ENCODE data around the gene PLOD2. TPM values are rescaled to one million over a fixed set of nuclear protein-coding genes. Genes with fewer than 3 reads are reported as not detected.

The PLOD2 gene
- not detected for total RNA-seq

DNA sequence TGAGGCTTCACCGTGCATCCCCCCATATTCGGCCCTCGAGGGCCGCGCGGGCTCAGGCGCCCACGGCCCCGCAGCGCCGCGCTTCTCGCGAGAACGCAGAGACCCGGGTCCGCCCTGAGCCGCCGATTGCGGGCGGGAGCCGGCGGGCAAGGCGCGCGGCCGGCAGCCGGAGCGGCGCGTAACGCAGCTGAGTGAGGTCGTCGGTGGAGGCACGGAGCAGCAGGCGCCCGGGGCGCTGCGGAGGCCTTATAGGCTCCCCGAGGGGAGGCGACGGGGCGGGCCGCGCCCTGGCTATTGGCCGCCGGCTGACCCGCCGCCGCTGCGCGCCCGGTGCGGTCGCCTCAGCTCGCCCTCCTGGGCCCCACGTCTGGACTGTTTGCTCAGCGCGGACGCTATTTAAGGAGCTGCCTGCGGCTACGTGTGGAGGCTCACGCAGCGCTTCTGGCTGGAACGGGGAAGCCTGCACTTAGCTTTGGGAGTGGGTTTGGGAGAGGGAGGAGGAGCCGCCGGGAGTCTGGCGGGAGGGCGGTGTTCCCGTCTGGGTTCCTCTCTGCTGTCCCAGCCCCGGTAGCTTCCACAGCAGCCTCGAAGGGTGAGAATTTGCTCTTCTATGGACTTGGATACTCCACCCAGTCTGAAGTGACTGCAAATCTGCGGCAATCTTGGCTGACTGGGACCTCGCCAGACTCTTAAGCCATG is at the start of gene PLOD2:
Gene PLOD2 (minus strand): TSS at position 221 of the 699 bp plus-strand sequence. CDS start 195 bp downstream, at position 26.
- no peak for DNase-seq

- no peak for DNase-seq
Observed at GRCh38 chr3:146209371-146209770, 48.4 kb upstream of the PLOD2 start.

- DNase-seq = no peak
Observed at GRCh38 chr3:146203776-146204175, 42.8 kb upstream of the PLOD2 start.

- no peak for DNase-seq
Observed at GRCh38 chr3:146200461-146201220, 39.7 kb upstream of the PLOD2 start.

DNA sequence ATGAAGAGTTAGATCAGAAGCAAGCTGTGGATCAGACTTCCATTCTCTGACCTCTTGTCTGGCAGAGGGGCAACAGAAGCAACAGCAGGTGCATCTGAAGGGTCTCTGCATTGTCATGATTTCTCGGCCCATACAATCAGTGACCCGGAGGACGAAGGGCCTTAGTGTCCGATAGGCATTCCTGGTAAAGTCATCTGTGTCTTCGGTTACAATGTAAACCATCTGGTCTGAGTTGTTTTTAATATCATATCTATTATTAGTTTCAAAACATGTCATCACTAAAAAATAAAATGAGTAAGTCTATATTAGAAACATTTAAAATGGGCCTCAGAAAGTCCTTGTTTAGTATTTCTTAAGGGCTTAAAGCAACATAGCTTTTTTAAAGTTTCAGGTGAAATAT is 38.8 kb upstream of the PLOD2 start:
- no peak for DNase-seq

DNA sequence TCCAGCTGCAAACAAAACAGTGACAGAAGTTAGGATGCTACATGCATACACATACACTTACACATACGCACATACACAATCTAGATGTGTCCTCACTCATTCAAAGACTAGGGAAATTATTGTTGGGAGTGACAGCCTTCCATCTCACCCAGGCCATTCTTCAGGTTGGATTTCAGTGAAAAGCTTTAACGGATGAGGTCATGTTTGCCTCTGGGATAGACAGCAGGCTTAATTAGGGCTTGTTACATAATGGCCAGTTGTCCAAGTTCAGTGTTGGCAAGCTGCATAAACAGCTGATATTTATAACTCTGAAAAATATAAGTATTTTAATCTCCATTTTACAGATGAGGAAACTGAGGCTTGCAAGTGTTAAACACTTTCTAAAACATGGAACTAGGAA is 35.8 kb upstream of the PLOD2 start:
- DNase-seq = no peak

- no peak for DNase-seq
Observed at GRCh38 chr3:146195605-146196004, 34.6 kb upstream of the PLOD2 start.

- DNase-seq = no peak
Observed at GRCh38 chr3:146195030-146195429, 34.0 kb upstream of the PLOD2 start.

- no peak for DNase-seq
Observed at GRCh38 chr3:146191051-146191450, 30.1 kb upstream of the PLOD2 start.

DNA sequence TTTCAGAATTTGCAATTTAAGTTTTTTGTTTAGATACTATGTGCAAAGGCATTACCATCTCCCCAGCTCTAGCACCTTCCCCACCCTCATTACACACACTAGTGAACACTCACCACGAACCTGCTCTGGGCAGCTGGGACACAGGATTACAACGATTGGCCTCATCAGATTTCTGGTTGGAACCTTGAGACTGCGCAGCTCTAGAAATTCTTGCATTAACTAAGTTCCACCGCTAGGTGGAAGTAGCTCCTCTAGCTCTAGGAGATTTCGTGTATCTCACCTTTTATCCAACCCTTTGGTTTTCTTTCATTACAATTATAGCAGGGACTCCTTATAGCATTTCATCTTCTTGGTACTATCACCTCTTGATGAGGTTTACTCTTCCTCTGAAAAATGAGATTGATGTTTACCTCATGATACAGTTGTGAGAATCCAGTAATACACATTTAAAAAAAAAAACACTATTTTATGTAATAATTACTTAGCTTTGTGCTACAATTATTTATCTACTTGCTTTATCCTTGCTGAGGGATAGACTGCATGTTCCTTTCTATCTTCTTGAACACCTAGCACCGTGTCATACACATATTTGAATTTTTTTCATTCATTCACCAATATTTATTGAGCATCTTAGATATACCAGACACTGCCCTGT is 28.7 kb upstream of the PLOD2 start:
- DNase-seq = no peak

GRCh38 chr3:146187334-146187950 is 26.5 kb upstream of the PLOD2 start:
- DNase-seq = no peak

DNA sequence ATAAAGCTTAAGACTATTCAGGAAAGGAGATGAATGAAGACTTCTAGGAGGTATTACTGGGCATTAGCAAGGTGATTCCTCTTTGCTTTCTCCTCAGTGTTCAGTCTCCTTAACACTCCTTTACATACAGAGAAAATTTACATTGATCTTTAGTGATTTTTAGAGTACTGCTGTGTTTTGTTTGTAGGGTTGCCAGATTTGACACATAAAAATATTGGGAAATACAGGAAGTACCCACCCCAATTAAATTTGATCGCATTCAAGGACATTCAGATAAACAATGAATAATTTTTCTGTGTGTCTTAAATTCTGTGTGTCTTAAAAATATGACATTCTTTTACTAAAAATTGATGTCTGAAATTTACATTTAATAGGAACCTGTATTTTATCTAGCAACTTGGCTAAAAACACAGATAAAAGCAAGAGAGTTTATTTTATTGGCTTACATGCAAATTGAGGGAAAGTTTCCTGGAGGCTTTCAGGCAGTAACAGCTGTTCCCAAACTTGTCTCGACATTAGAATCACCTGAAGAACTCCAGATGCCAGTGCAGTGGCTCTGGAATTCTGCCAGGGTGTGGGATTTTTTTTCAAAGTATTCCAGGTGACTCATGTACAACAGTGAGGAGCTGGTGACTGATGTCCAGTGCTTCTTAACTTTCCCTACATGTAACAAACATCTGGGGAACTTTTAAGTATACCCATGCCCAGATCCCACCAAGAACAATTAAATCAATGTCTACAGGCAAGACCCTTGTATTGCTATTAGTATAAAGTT is 23.4 kb upstream of the PLOD2 start:
- DNase-seq = no peak

GRCh38 chr3:146181216-146181615 is 20.2 kb upstream of the PLOD2 start:
- no peak for DNase-seq

GRCh38 chr3:146180376-146180775 is 19.4 kb upstream of the PLOD2 start:
- no peak for DNase-seq

GRCh38 chr3:146178006-146178689 is 17.2 kb upstream of the PLOD2 start:
- DNase-seq = no peak

GRCh38 chr3:146177519-146177918 is 16.5 kb upstream of the PLOD2 start:
- DNase-seq = no peak

DNA sequence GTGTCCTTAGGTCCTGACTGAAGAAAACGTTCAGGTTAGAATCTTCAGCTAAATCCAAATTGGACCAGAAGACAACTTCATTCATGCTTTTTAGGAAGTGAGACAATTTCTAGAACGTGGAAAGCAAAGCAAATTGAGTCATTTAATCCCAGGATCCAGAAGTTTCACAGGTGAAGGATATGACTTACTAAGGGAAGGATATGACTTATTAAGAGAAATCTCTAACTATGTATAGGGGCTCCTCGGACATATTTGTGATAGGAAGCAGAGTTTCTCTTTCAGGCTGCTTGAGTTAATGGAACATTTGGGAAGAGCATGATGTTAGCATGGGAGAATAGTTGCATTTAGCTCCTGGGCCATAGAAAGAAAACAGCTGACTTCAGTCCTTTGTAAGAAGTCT is 16.1 kb upstream of the PLOD2 start:
- DNase-seq = no peak

DNA sequence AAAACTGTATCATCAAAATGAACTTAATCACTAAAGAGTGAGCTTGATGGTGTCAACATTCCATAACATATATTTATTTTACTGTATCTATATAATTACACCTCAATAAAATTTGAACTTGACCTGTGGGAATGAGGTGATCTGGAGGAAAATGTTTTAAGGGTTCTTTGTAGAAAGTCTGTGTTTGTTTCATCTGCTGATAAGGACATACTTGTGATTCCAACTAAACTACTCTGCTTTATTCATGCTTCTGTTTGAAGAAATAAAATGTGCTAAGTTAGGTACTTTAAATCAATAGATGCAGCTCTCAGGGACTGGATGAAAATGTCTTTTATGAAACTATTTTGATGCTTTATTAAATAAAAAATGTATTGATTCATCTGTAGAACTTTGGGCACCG is 11.6 kb upstream of the PLOD2 start:
- DNase-seq = no peak

DNA sequence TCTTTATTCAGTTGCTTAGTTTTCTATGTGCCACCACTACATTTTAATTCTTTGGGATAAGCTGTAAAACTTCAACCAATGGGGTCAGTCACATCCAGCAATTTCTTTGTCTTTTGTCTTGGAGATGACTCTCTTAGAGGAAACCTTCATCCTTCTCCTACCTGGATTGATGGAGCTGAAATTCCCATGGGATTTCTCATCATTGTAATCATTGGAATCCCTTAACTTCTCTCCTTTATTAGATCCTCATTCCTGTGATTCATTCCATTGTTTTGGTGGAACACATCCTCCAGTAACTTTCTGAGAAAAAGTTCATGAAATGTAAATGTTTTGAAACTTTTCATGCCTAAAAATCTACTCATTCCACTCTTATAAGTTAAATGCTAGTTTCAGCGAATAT is 9.6 kb upstream of the PLOD2 start:
- no peak for DNase-seq

DNA sequence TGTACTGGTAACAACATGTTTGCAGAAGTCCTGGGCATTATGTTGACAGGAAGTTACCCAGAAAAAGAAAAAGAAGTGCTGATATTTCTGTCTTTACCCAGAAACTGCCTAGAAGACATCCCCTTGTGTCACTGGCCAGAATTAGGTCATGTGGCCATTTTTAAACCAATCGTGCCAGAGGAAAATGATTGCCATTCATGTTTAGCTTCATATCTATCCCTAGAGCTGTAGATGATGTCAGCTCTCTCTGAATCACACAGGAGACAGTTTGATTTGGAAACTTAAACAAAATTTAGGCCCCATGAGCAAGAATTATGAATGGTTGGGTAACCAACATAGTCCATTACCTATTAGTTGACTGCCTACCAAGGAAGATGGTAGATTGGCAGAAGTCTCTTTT is 8.9 kb upstream of the PLOD2 start:
- no peak for DNase-seq

- no peak for DNase-seq
Observed at GRCh38 chr3:146166826-146167225, 5.8 kb upstream of the PLOD2 start.

- DNase-seq = no peak
Observed at GRCh38 chr3:146166415-146166821, 5.4 kb upstream of the PLOD2 start.
